Measurements from ENCODE around the gene TLE1.

TLE1 gene

DNA sequence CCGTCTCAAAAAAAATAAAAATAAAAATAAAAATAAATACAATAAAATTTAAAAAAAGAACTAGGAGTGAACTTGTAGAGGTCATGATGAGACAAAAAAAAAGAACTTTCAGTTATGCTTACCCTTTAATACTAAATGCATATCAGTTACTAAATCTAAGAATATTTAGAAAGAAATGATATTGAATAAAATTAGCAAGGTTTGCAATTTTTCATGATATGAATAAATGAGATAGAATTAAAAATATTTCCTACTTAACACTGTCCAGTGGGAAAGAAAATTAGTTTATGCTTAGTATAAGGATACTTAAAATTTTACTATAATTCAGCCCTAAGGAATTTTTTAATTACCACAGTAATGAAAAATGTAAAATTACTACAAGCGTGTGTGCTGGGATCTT, 132.4 kb downstream of the TLE1 start:
- Histone ChIP-seq H3K4me3 (ENCODE audit: low read depth, low read length) (no peak overlapping the region), H3K27me3 (replicated peaks) (no peaks in the 10 kb centered on the region), H3K36me3 (replicated peaks) (no peaks in the 10 kb centered on the region), H3K27ac (no peak overlapping the region)
- no peak for DNase-seq
- TF ChIP-seq, protein P1, sequence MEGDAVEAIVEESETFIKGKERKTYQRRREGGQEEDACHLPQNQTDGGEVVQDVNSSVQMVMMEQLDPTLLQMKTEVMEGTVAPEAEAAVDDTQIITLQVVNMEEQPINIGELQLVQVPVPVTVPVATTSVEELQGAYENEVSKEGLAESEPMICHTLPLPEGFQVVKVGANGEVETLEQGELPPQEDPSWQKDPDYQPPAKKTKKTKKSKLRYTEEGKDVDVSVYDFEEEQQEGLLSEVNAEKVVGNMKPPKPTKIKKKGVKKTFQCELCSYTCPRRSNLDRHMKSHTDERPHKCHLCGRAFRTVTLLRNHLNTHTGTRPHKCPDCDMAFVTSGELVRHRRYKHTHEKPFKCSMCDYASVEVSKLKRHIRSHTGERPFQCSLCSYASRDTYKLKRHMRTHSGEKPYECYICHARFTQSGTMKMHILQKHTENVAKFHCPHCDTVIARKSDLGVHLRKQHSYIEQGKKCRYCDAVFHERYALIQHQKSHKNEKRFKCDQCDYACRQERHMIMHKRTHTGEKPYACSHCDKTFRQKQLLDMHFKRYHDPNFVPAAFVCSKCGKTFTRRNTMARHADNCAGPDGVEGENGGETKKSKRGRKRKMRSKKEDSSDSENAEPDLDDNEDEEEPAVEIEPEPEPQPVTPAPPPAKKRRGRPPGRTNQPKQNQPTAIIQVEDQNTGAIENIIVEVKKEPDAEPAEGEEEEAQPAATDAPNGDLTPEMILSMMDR (IDR thresholded peaks at IDR 0.05; ENCODE audit: low read depth, low read length, missing control alignments): no peak
- in situ Hi-C loops (cut with HindIII; ENCODE audit: low pct_ligation_motif_present, low sequenced_read_pairs): no loop called here

DNA sequence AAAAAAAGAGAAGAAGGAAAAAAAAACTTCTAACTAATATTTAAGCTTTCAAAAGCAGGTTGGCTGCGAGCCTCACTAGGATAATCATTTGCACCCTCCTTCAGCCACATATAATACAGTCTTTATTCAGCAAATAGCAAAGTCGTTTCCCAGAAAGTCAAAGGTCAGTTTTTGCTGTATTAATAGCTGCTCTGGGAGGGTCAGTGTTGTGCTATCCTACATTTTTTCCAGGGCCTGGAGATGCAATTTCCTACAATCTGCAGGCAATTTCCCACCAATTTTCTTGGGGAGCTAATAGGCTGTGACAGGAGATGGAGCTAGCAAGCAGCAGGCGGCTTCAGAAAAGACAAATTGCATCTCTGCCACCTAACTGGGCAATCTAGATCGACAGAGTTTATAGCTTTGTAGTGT, 136.8 kb downstream of the TLE1 start:
- TF ChIP-seq, protein P1 (IDR thresholded peaks at IDR 0.05; ENCODE audit: low read depth, low read length, missing control alignments): peak; percentile 11
- no peaks in the 10 kb centered on the region for H3K27me3 ChIP-seq (replicated peaks)
- no peaks in the 10 kb centered on the region for H3K36me3 ChIP-seq (replicated peaks)
- H3K27ac ChIP-seq: no peak overlapping the region
- in situ Hi-C loops (cut with HindIII; ENCODE audit: low pct_ligation_motif_present, low sequenced_read_pairs): no loop called here
- no peak overlapping the region for H3K4me3 ChIP-seq (ENCODE audit: low read depth, low read length)
- DNase-seq: no peak

- TF ChIP-seq, protein P1 (IDR thresholded peaks at IDR 0.05; ENCODE audit: low read depth, low read length, missing control alignments): no peak
- Histone ChIP-seq H3K4me3 (ENCODE audit: low read depth, low read length) (no peak overlapping the region), H3K36me3 (replicated peaks) (no peaks in the 10 kb centered on the region), H3K27ac (no peak overlapping the region), H3K27me3 (replicated peaks) (no peaks in the 10 kb centered on the region)
- no peak for DNase-seq
- in situ Hi-C loops (cut with HindIII; ENCODE audit: low pct_ligation_motif_present, low sequenced_read_pairs): no loop called here
These were observed 139.2 kb downstream of the TLE1 start for GRCh38 chr9:81550207-81550583.

GRCh38 chr9:81549500-81550206, 139.7 kb downstream of the TLE1 start:
- in situ Hi-C loops (cut with HindIII; ENCODE audit: low pct_ligation_motif_present, low sequenced_read_pairs): no loop called here
- no peaks in the 10 kb centered on the region for H3K27me3 ChIP-seq (replicated peaks)
- H3K27ac ChIP-seq: no peak overlapping the region
- TF ChIP-seq, protein P1 (IDR thresholded peaks at IDR 0.05; ENCODE audit: low read depth, low read length, missing control alignments): no peak
- no peaks in the 10 kb centered on the region for H3K36me3 ChIP-seq (replicated peaks)
- H3K4me3 ChIP-seq (ENCODE audit: low read depth, low read length): no peak overlapping the region
- DNase-seq: no peak

DNA sequence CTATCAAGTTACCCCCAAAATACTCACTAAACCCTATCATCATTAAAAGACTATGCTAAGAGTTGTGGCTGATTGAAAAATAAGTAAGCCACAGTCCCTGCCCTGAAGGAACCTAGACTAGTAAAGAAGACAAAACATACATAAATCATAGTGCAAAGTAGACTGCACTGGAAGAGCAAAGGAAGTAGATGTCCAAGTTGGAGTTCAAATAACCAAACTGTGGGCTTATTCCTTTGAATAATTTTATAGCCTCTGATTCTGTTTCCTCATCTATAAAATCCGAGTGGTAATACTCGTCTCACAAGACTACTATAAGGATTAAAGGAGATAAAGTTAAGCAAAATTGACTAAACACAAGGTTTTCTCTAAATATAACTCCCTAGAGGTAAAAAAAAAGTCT, 140.4 kb downstream of the TLE1 start:
- Histone ChIP-seq H3K4me3 (ENCODE audit: low read depth, low read length) (no peak overlapping the region), H3K27me3 (replicated peaks) (no peaks in the 10 kb centered on the region)
- in situ Hi-C loops (cut with HindIII; ENCODE audit: low pct_ligation_motif_present, low sequenced_read_pairs): no loop called here

More for the DNA sequence above, 140.4 kb downstream of the TLE1 start:
- no peak for DNase-seq
- Histone ChIP-seq H3K27ac (no peak overlapping the region), H3K36me3 (replicated peaks) (no peaks in the 10 kb centered on the region)
- TF ChIP-seq, protein P1 (IDR thresholded peaks at IDR 0.05; ENCODE audit: low read depth, low read length, missing control alignments): no peak

Measured in brain microvascular endothelial cell (primary cell).